Embryonic facial prominence (tissue), 1 donor: ENCODE data around the gene LRRC4C.

Source experiments
- DNase-seq: peaks from one replicate; pipeline ENCODE4 v3.0.0-alpha.2; 2016; ENCODE audit errors: extremely low spot score

Gene LRRC4C

DNA sequence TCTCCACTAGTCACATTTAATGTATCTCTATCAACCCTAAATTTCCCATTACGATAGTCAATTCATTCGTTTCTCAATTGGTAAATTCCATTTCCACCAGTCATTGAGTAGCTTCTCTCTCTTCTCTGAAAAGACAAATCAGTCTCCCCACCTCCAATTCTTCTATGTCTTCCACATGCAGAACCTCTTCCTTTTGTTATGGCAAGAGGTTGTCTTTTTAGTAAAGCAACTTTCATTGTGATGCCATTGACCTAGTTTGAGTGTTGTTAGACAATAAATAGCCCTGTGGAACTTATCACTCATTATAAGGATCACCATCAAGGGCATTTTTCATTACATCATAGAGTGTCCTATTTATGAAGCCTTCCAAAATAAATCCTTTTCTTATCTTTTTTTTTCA is 340.9 kb downstream of the LRRC4C start:
- DNase-seq: no peak

GRCh38 chr11:41116970-41117369 is 342.5 kb downstream of the LRRC4C start:
- no peak for DNase-seq

DNA sequence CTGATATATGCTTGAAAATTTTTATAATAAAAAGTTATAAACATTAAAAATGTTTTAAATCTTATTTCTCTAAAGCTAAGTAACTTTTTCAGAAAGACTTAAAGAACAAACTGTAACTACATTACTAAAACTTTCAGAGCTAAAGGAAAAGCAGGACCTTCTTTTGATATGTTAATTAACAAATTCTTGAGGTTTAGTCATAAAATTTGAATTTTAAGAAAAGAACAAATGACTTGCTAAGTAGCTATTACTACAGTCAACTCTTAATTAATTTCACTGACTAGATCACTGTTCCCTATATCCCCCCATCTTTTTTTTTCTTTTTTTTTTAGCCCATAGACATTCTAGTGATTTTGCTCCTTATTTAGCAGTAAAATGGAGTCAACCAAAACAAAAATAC is 344.4 kb downstream of the LRRC4C start:
- no peak for DNase-seq

GRCh38 chr11:41113160-41113559 is 346.3 kb downstream of the LRRC4C start:
- DNase-seq: no peak

DNA sequence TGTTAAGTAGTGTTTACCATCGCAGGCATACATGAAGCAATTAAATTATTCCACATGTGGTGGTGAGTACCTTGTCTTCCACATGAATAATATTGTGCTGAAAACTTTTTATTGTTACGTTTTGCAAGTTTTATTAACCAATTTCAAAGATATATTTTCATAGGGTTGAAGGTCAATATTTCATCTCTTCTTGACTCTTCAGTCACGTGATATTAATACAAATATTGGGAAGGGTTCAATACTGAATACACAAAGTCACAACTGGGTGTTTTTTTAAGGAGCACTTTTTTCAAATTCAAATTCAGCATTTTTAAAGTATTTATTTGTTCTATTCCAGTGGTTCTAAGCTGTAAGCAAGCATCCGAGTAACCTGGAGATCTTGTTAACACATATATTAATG is 348.9 kb downstream of the LRRC4C start:
- DNase-seq: no peak

GRCh38 chr11:41102471-41102870 is 357.0 kb downstream of the LRRC4C start:
- DNase-seq: no peak

DNA sequence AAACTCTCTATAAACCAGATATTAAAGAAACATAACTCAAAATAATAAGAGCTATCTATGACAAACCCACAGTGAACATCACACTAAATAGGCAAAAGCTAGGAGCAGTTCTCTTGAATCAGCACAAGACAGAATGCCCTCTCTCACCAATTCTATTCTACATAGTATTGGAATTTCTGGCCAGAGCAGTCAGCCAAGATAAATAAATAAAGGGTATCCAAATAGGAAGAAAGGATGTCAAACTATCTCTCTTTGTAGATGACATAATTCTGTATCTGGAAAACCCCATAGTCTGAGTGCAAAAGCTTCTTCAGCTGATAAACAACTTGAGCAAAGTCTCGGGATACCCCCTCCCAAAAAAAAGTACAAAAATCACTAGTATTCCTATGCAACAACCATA is 359.8 kb downstream of the LRRC4C start:
- no peak for DNase-seq

DNA sequence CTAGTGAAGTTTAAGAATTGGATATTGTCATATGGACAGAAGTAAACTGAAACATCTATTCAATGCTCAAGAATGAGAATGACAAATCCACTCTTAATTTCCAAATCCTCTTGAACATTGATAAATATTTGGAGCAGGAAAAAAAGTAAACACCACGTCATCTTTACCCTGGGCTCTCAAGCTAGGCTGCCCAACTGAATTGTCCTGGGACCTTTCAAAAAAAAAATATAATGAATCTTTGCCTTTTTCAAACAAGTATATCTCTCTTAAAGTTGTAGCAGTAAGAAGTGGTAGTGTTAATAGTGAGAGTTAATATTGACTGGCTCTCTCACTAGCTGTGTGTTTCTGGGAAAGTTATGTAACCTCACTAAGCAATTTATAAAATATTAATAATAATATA is 374.3 kb downstream of the LRRC4C start:
- no peak for DNase-seq

- DNase-seq: no peak
Measured at GRCh38 chr11:41081756-41082285, 377.6 kb downstream of the LRRC4C start.

DNA sequence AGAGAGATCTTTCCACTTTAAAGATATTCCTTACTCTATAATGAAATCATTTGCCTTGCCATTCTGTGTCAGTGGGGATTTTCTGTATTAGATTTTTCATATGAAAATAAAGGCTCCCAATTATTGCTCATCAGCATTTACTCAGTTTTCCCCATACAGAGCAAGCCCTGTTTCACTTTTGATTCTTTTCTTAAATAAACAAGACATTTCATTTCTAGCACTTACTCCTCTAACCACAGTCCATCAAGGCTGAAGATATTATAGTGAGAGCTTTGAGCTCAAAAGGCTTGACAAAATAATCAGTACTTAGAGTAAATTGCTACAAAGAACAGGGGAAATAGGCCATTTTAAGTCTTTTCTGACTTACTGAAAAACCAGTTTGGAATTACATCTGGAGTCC is 385.1 kb downstream of the LRRC4C start:
- DNase-seq: no peak

- DNase-seq: no peak
Measured at GRCh38 chr11:41065432-41065831, 394.0 kb downstream of the LRRC4C start.

DNA sequence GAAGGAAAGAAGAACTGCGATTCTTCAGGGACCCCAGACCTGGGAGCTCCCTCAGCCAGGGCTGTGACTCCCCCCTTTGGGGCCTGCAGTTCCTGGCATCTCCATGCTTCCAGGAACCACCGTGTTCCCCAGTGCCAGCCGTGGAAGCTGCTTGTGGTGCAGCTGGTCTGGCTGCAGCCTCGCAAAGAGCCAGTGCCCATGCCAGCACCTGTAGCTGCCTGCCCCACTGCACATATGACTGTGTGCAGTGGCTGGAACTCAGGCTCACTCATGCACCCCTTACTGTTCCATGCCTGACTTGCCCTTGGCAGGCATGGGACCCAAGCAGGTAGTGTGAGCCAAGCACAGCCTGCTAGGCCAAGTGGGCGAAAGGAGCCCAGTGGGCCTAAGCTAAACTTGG is 401.3 kb downstream of the LRRC4C start:
- no peak for DNase-seq

GRCh38 chr11:41056892-41057569 is 402.4 kb downstream of the LRRC4C start:
- no peak for DNase-seq

GRCh38 chr11:41053894-41054293 is 405.6 kb downstream of the LRRC4C start:
- DNase-seq: no peak

DNA sequence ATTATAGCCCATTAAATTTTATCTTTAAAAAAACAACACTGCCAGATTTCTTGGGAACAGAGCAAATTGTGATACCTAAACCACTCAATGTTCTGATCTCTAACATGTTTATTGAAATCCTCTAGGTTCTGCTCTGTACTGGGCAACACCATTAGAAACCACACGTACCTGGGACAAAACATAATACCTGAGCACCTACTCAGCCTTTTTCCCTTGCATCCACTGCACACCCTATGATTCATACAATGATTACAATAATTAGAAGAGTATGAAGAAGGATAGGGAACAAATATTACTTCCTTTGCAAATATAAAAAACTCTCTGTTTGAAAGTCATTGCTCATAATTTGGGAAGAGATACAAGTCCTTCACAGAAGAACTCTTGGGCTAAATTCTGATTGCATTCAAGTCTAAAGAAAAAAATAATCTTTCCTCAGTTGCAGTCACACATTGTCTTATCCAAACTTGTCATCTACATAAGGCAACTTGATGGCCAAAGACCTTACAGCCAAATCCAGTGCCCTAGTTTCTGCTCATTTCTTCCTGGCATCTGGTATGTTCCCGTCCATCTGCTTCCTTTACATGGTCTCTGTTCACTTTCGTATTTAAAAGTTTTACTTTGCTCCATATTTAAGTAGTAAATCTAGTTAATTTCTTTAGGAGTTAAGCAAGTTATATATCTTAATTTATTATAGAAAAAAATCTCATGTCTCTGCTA is 407.4 kb downstream of the LRRC4C start:
- DNase-seq: no peak

GRCh38 chr11:41050791-41051190 is 408.7 kb downstream of the LRRC4C start:
- no peak for DNase-seq

- no peak for DNase-seq
Measured at GRCh38 chr11:41047229-41047628, 412.2 kb downstream of the LRRC4C start.

DNA sequence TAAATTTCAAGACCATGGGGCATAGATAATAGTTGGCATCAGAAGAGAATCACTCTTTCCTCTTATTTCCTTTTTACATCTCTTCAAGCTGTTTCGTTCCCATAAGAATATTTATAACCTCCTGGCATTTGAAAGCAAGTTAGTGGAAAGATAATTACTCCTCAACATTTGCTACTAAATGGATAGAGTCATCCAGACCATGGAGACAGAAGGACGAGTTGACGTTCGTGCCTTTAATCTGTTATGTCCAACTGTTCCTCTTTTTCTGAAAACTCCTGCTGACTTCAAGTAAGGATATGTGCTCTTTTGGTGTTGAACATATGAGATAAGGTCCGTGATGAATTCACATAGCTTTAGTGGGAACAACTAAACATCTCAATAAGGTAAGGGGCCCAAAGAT is 414.2 kb downstream of the LRRC4C start:
- no peak for DNase-seq

GRCh38 chr11:41044747-41045146 is 414.7 kb downstream of the LRRC4C start:
- DNase-seq: no peak

DNA sequence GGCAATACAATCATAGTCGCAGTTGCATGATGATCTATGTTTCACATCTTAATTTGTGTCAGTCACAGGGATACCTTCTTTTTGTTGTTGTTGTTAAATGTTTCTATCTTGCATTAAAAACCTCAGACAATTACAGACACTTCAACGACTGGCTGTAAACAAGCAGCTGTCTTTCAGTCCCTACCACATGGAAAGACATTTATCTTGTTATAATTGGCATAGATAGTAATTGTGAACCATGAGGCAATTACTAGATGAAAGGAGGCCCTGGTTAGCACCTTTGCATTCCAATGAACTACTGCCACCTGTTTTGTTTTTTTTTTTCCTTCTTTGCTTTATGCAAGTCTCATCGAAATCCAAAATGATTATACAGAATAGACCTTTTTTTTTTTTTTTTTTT is 416.8 kb downstream of the LRRC4C start:
- DNase-seq: no peak

GRCh38 chr11:41040474-41040873 is 419.0 kb downstream of the LRRC4C start:
- DNase-seq: no peak

DNA sequence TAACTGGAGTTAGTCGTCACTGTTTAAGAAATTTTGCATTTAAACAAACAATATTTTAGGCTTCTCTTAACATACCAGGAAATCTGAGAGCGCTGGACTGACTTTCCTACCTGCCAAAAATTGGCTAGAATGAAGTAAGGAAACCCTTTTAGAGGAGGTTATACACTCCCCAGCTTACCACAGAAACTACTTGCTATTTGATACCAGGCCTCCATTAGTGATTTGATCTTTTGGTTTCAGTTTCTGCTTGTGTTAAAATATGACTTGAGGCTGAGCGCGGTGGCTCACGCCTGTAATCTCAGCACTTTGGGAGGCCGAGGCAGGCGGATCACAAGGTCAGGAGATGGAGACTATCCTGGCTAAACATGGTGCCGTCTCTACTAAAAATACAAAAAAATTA is 419.9 kb downstream of the LRRC4C start:
- DNase-seq: no peak

DNA sequence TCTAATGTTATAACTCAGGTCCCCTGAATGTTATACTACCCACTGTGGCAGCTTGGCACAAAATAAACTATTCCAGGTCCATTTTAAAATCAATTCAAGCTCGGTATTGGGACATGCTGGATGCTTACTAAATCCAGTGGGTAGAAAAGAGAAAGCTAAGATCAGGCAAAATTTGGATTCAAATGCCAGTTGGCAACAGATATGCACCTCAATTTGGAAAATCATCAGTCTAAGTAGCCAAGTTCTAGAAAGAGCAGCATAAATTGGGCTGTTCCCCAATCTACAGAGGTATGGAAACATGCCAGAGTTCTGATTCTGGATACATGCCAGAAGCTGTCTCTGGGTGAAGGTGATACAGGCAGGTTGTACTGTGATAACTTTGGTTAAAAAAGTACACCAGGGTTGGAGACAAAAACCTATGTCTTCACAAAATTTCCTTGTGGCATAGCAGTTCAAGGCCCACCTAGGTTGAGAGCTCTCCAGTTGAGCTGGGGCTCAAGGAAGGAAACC is 427.8 kb downstream of the LRRC4C start:
- DNase-seq: no peak
